AG04450 (cell line): Measurements from ENCODE around the gene COPZ1. TPM values are rescaled to one million over a fixed set of nuclear protein-coding genes. Genes with fewer than 3 reads are reported as not detected.

Experiments used
- CTCF ChIA-PET: fragments of 300-600, 350-600 bp; formaldehyde crosslinking; extraction: SDS; loops from one replicate; lab custom pipeline; 2022; ENCODE audit warnings: antibody characterized with exemption, inconsistent platforms; lab: Charles Lee
- POLR2A ChIA-PET: fragments of 350-600 bp; formaldehyde crosslinking; extraction: SDS; loops from one replicate; lab custom pipeline; 2021; ENCODE audit warnings: antibody characterized with exemption, inconsistent platforms; lab: Yijun Ruan, JAX
- DNase-seq: peaks from one replicate; pipeline ENCODE4 v3.0.0-alpha.2; 2011; ENCODE audit warnings: low read depth, low spot score
- H3K27ac ChIP-seq: one replicate; pipeline ENCODE4 v1.5.1; 2012; ENCODE audit warnings: low read depth, low read length, control low read depth
- H3K27me3 ChIP-seq: one replicate; pipeline ENCODE4 v1.6.0; 2012; ENCODE audit warnings: low read length; ENCODE audit not compliant: control insufficient read depth, insufficient read depth
- H3K4me3 ChIP-seq: 2 replicates; pipeline ENCODE4 v1.5.1; 2011; ENCODE audit warnings: mild to moderate bottlenecking, low read depth, low read length, control low read depth
- H3K9me3 ChIP-seq: 2 replicates; pipeline ENCODE4 v1.5.1; 2012; ENCODE audit warnings: low read length; ENCODE audit not compliant: control insufficient read depth, insufficient read depth
- CTCF ChIP-seq: IDR thresholded peaks from 2 replicates; pipeline ENCODE4 v1.5.1; 2011; ENCODE audit warnings: low read depth, low read length, control low read depth, inconsistent platforms
- polyA plus RNA-seq: library from polyadenylated mRNA; depleted of rRNA; stranded (reverse); fragments of >200 nt; gene quantifications from 2 replicates; pipeline ENCODE4 v1.2.3, GENCODE V29; 2011

COPZ1 gene
- polyA plus RNA-seq, 1 experiment, result 404 TPM

- no peaks in the 10 kb centered on the region; the same call in 1 of the 2 replicates for H3K9me3 ChIP-seq
- POLR2A ChIA-PET, result interaction anchor here (0.6 to 1.3 kb wide), 5 partner anchors 10 to 49 kb away, joined by 3 to 8 read pairs (median 6); partner anchors contain the start of genes CBX5 and HNRNPA1
- no peak for DNase-seq
- H3K27me3 ChIP-seq, result peaks cover 24% of the 10 kb centered on the region
- no peak for TF ChIP-seq CTCF
- no peak overlapping the region for H3K27ac ChIP-seq
- CTCF ChIA-PET, result interaction anchor here (0.9 to 6.3 kb wide), 9 partner anchors 10 to 83 kb away, joined by 3 to 37 read pairs (median 6); partner anchors contain the start of gene COPZ1
- no peak overlapping the region for H3K4me3 ChIP-seq
Measured at GRCh38 chr12:54296393-54297099, 28.4 kb upstream of the COPZ1 start.

- no peak for DNase-seq
- H3K9me3 ChIP-seq, result no peaks in the 10 kb centered on the region; the same call in 1 of the 2 replicates
- no peak overlapping the region for H3K4me3 ChIP-seq
- no peak for TF ChIP-seq CTCF
- peaks cover 30% of the 10 kb centered on the region for H3K27me3 ChIP-seq
- ChIA-PET POLR2A (interaction anchor here (0.7 kb wide), 2 partner anchors 54 to 750 kb away, joined by 4 to 6 read pairs; no protein-coding TSS in a partner anchor), CTCF (interaction anchor here (0.5 to 4.2 kb wide), 8 partner anchors 25 to 1358 kb away, joined by 3 to 29 read pairs (median 3); partner anchors contain the start of gene COPZ1)
- no peak overlapping the region for H3K27ac ChIP-seq
Measured at GRCh38 chr12:54298904-54299303, 26.0 kb upstream of the COPZ1 start.

- no peak overlapping the region for H3K4me3 ChIP-seq
- peaks cover 35% of the 10 kb centered on the region for H3K27me3 ChIP-seq
- TF ChIP-seq CTCF, result no peak
- H3K27ac ChIP-seq, result no peak overlapping the region
- no peak for DNase-seq
- POLR2A ChIA-PET, result no interaction called here
- H3K9me3 ChIP-seq, result no peaks in the 10 kb centered on the region; the same call in 1 of the 2 replicates
- CTCF ChIA-PET, result interaction anchor here (0.7 to 4.2 kb wide), 6 partner anchors 25 to 1358 kb away, joined by 3 to 29 read pairs (median 3); partner anchors contain the start of gene COPZ1
Measured at GRCh38 chr12:54299515-54300224, 25.3 kb upstream of the COPZ1 start.

GRCh38 chr12:54300225-54300731 is 24.7 kb upstream of the COPZ1 start:
- peaks cover 36% of the 10 kb centered on the region for H3K27me3 ChIP-seq
- H3K4me3 ChIP-seq, result peak overlapping the region; percentile 54
- no peaks in the 10 kb centered on the region; the same call in 1 of the 2 replicates for H3K9me3 ChIP-seq
- no peak for TF ChIP-seq CTCF
- POLR2A ChIA-PET, result interaction anchor here (1.0 to 1.8 kb wide), 2 partner anchors 9 to 41 kb away, joined by 4 to 9 read pairs; no protein-coding TSS in a partner anchor
- DNase-seq, result no peak
- H3K27ac ChIP-seq, result no peak overlapping the region
- CTCF ChIA-PET, result interaction anchor here (0.6 to 4.2 kb wide), 5 partner anchors 24 to 79 kb away, joined by 3 to 29 read pairs (median 3); partner anchors contain the start of gene COPZ1
